ENCODE data around the gene BCL11B.

DNA sequence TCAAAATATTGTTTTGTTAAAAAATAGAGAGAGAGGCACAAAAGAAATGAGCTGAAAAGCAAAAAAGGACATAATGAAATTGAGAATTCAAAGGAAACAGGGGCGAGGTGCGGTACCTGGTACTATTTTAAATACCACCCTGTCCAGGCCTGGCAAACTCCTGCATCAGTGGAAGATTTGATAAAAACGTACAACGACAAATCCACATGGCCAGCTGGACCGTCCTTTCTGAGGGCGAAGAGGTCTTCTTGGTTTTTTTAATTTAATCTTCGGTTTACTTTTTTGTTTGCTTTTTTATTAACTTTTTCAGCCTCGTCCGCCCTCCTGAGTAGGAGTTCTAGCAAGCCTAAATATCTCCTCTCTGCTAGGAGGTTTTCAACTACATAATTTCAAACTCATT, 11.9 kb downstream of the BCL11B start:
- TF ChIP-seq, protein P1, sequence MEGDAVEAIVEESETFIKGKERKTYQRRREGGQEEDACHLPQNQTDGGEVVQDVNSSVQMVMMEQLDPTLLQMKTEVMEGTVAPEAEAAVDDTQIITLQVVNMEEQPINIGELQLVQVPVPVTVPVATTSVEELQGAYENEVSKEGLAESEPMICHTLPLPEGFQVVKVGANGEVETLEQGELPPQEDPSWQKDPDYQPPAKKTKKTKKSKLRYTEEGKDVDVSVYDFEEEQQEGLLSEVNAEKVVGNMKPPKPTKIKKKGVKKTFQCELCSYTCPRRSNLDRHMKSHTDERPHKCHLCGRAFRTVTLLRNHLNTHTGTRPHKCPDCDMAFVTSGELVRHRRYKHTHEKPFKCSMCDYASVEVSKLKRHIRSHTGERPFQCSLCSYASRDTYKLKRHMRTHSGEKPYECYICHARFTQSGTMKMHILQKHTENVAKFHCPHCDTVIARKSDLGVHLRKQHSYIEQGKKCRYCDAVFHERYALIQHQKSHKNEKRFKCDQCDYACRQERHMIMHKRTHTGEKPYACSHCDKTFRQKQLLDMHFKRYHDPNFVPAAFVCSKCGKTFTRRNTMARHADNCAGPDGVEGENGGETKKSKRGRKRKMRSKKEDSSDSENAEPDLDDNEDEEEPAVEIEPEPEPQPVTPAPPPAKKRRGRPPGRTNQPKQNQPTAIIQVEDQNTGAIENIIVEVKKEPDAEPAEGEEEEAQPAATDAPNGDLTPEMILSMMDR (IDR thresholded peaks at IDR 0.05), result no peak
- no peak for TF ChIP-seq POLR2A (IDR thresholded peaks at IDR 0.05)

All from gastroesophageal sphincter (tissue), 3 donors.